K562 (cell line): Measurements from ENCODE around the gene LRRC10. TPM values are rescaled to one million over a fixed set of nuclear protein-coding genes. Genes with fewer than 3 reads are reported as not detected.

Experiments
- ATAC-seq: fragments of 200-7000 bp; cut with Tn5 transposase; 3 replicates; pipeline ENCODE4 v1.9.1; 2020; ENCODE audit warnings: moderate library complexity
- BruUV-seq: library from RNA; stranded (reverse); fragments of 400-500 nt; replicated peaks from 2 replicates; lab custom pipeline; 2021; lab: Mats Ljungman, UMichigan
- CTCF ChIA-PET: fragments of 300-600 bp; formaldehyde crosslinking; extraction: SDS; loops from one replicate; lab custom pipeline; 2021; ENCODE audit warnings: low intra/inter-chr PET ratio; lab: Yijun Ruan, JAX
- POLR2A ChIA-PET: fragments of 300-600, 350-650 bp; sonication (Branson Sonifier 250); formaldehyde crosslinking; extraction: SDS; loops from one replicate; lab custom pipeline; 2021; ENCODE audit warnings: antibody characterized with exemption, inconsistent platforms; lab: Yijun Ruan, JAX
- DNase-seq, 4 experiments: peaks; one replicate each; pipeline versions ENCODE4 v3.0.0 to v3.0.0-alpha.2; 2011 to 2018; ENCODE audit warnings: low spot score in 3 of 4, mixed read lengths in 3 of 4; ENCODE audit errors: extremely low read depth in 1 of 4
- FAIRE-seq: peaks from 2 replicates; lab custom pipeline; 2011; peaks lifted over from hg19 to GRCh38; lab: Jason Lieb, UNC
- H2AFZ ChIP-seq: 2 replicates; pipeline ENCODE4 v1.6.0; 2011; ENCODE audit warnings: low read depth, low read length, control low read depth, inconsistent platforms
- H3K27ac ChIP-seq: fragments of 200-600 bp; 3 replicates; pipeline ENCODE4 v1.8.0; 2011; ENCODE audit warnings: low read depth, mild to moderate bottlenecking, control low read depth, inconsistent platforms, low read length, moderate library complexity, mixed read lengths; ENCODE audit errors: extremely low read depth
- H3K27me3 ChIP-seq, 2 experiments: fragments of 300-600 bp in 1 of 2; 2 replicates in 1 of 2; 3 replicates in 1 of 2; pipeline versions ENCODE4 v1.6.0 to v1.8.0; 2011; ENCODE audit warnings: inconsistent platforms in 2 of 2, low read length in 2 of 2, mild to moderate bottlenecking in 1 of 2, mixed read lengths in 1 of 2, moderate library complexity in 1 of 2; ENCODE audit not compliant: control insufficient read depth in 2 of 2, insufficient read depth in 2 of 2
- H3K36me3 ChIP-seq: fragments of 300-600 bp; 3 replicates; pipeline ENCODE4 v1.8.0; 2011; ENCODE audit warnings: mild to moderate bottlenecking, low read length, inconsistent platforms; ENCODE audit not compliant: control insufficient read depth, insufficient read depth
- H3K4me1 ChIP-seq, 2 experiments: fragments of 200-600 bp in 1 of 2; replicated peaks in 1 of 2; 2 replicates in 1 of 2; 3 replicates in 1 of 2; pipeline versions ENCODE4 v1.5.1 to v1.8.0; 2011; ENCODE audit warnings: inconsistent platforms in 2 of 2, low read length in 2 of 2, mild to moderate bottlenecking in 1 of 2, mixed read lengths in 1 of 2, moderate library complexity in 1 of 2; ENCODE audit not compliant: control insufficient read depth in 2 of 2, insufficient read depth in 2 of 2
- H3K4me2 ChIP-seq: 2 replicates; pipeline ENCODE4 v1.6.1; 2011; ENCODE audit warnings: low read length, control low read depth, inconsistent platforms, mixed read lengths; ENCODE audit not compliant: insufficient read depth
- H3K4me3 ChIP-seq: fragments of 200-600 bp; sonication (generic), shearing (Covaris generic); 2 replicates; pipeline ENCODE4 v1.5.1; 2016; ENCODE audit warnings: control low read depth, inconsistent platforms
- H3K79me2 ChIP-seq: fragments of 200-600 bp; 3 replicates; pipeline ENCODE4 v1.8.0; 2011; ENCODE audit warnings: low read length, inconsistent platforms; ENCODE audit not compliant: control insufficient read depth, insufficient read depth
- H3K9ac ChIP-seq, 2 experiments: 2 replicates each; pipeline versions ENCODE4 v1.6.0 to v1.6.1; 2011; ENCODE audit warnings: low read depth in 2 of 2, low read length in 2 of 2, control low read depth in 1 of 2, inconsistent platforms in 1 of 2, mild to moderate bottlenecking in 1 of 2, mixed read lengths in 1 of 2; ENCODE audit not compliant: insufficient read depth in 1 of 2
- H3K9me1 ChIP-seq: one replicate; pipeline ENCODE4 v1.6.0; 2011; ENCODE audit warnings: inconsistent platforms, mild to moderate bottlenecking, low read length, moderate library complexity; ENCODE audit not compliant: control insufficient read depth, insufficient read depth
- H3K9me3 ChIP-seq: replicated peaks from 2 replicates; pipeline ENCODE4 v1.5.1; 2011; ENCODE audit warnings: low read depth, low read length, inconsistent platforms; ENCODE audit not compliant: control insufficient read depth, insufficient read depth
- H4K20me1 ChIP-seq: replicated peaks from 2 replicates; pipeline ENCODE4 v1.6.1; 2011; ENCODE audit warnings: low read length, inconsistent platforms, mixed read lengths; ENCODE audit not compliant: control insufficient read depth, insufficient read depth
- ARHGAP35 ChIP-seq: fragments of 450-650 bp; IDR thresholded peaks from 2 replicates; pipeline ENCODE4 v1.6.1; 2018; ENCODE audit not compliant: partially characterized antibody
- CBX2 ChIP-seq: fragments of 200-600 bp; sonication (generic); IDR thresholded peaks from one replicate; pipeline ENCODE4 v1.6.1; 2012; ENCODE audit warnings: mild to moderate bottlenecking, low read length, inconsistent platforms; ENCODE audit not compliant: insufficient read depth, poor library complexity, severe bottlenecking
- CBX5 ChIP-seq: IDR thresholded peaks from 2 replicates; pipeline ENCODE4 v1.6.1; 2014; ENCODE audit warnings: low read depth, borderline replicate concordance
- EZH2 ChIP-seq: IDR thresholded peaks from 2 replicates; pipeline ENCODE4 v1.6.1; 2012; ENCODE audit warnings: low read depth, mild to moderate bottlenecking, inconsistent platforms, low read length, borderline replicate concordance
- GATA2 ChIP-seq: sonication (generic); formaldehyde crosslinking; IDR thresholded peaks from 2 replicates; pipeline ENCODE4 v1.4.0; 2020; ENCODE audit warnings: mild to moderate bottlenecking, missing genetic modification reagents
- ILK ChIP-seq: fragments of 450-650 bp; IDR thresholded peaks from 2 replicates; pipeline ENCODE4 v1.6.1; 2016; ENCODE audit warnings: missing genetic modification characterization, low read depth, mild to moderate bottlenecking, missing compliant biosample characterization, moderate library complexity, borderline replicate concordance
- MEF2A ChIP-seq: IDR thresholded peaks from 2 replicates; pipeline ENCODE4 v1.6.1; 2011; ENCODE audit warnings: low read depth, mild to moderate bottlenecking, low read length, moderate library complexity; ENCODE audit not compliant: control insufficient read depth
- NCOA6 ChIP-seq: fragments of 450-650 bp; IDR thresholded peaks from 2 replicates; pipeline ENCODE4 v1.6.1; 2017; ENCODE audit warnings: mild to moderate bottlenecking
- SMARCE1 ChIP-seq: fragments of 450-650 bp; IDR thresholded peaks from 2 replicates; pipeline ENCODE4 v1.7.1; 2016; ENCODE audit warnings: mild to moderate bottlenecking
- SNRNP70 ChIP-seq: fragments of 200-400 bp; formaldehyde crosslinking; optimal IDR thresholded peaks from 2 replicates; pipeline ENCODE3; 2017; ENCODE audit warnings: low read depth, low read length
- TAL1 ChIP-seq: fragments of 450-650 bp; IDR thresholded peaks from 2 replicates; pipeline ENCODE4 v1.6.1; 2016; ENCODE audit warnings: mild to moderate bottlenecking
- TCF15 ChIP-seq: fragments of 250-450 bp; sonication (Bioruptor Pico); IDR thresholded peaks from 2 replicates; pipeline ENCODE4 v1.8.0; 2022; ENCODE audit warnings: moderate library complexity, mild to moderate bottlenecking, inconsistent platforms
- TFAM ChIP-seq: fragments of 250-450 bp; sonication (Bioruptor Pico); conservative IDR thresholded peaks from 2 replicates; pipeline ENCODE4 v1.5.0; 2021; ENCODE audit warnings: mild to moderate bottlenecking, moderate library complexity
- TFE3 ChIP-seq: fragments of 450-650 bp; formaldehyde crosslinking; IDR thresholded peaks from 2 replicates; pipeline ENCODE4 v1.4.0; 2020; ENCODE audit warnings: mild to moderate bottlenecking, mixed read lengths
- YBX1 ChIP-seq: fragments of 450-650 bp; IDR thresholded peaks from 2 replicates; pipeline ENCODE4 v1.7.1; 2016; ENCODE audit warnings: mild to moderate bottlenecking
- ZFPM2 ChIP-seq: fragments of 250-450 bp; sonication (Bioruptor Pico); IDR thresholded peaks from 2 replicates; pipeline ENCODE4 v1.5.1; 2022; ENCODE audit warnings: mild to moderate bottlenecking
- ZNF197 ChIP-seq: fragments of 200-800 bp; sonication (Bioruptor generic); IDR thresholded peaks from 2 replicates; pipeline ENCODE4 v1.6.1; 2016; ENCODE audit warnings: low read depth, missing genetic modification characterization, missing compliant biosample characterization
- ZNF436 ChIP-seq: fragments of 250-450, 450-650 bp; sonication (Bioruptor Pico); formaldehyde crosslinking; IDR thresholded peaks from 2 replicates; pipeline ENCODE4 v1.7.0; 2020; ENCODE audit warnings: mild to moderate bottlenecking
- ZSCAN32 ChIP-seq: fragments of 450-650 bp; formaldehyde crosslinking; IDR thresholded peaks from 2 replicates; pipeline ENCODE4 v1.4.0; 2020; ENCODE audit warnings: mild to moderate bottlenecking, moderate library complexity
- WGBS: fragments of 100-300 bp; shearing (Covaris generic); methylation state at CpG from one replicate; pipeline ENCODE4 v1.1.6; 2016; ENCODE audit warnings: low coverage, mixed read lengths; ENCODE audit not compliant: insufficient coverage; ENCODE audit errors: missing lambda C conversion rate; 5-methylcytosine and 5-hydroxymethylcytosine counted together
- in situ Hi-C: fragments of 300-500 bp; cut with MboI; formaldehyde crosslinking; loops from 4 replicates; pipeline ENCODE4 v1.15.0; 2018; ENCODE audit warnings: inconsistent platforms, mixed read lengths
- intact Hi-C: fragments of 100-400 bp; cut with micrococcal nuclease; formaldehyde crosslinking; loops from 2 replicates; pipeline ENCODE4 v1.14.2; 2022
- polyA plus RNA-seq, 8 experiments: library from polyadenylated mRNA; depleted of rRNA in 4 of 8; stranded (reverse) in 5 of 8; unstranded in 3 of 8; fragments of >200 nt; fragmentation: Nextera tagmentation in 2 of 8; fragmentation: Illumina TruSeq in 1 of 8; extraction: Ambion mirVana in 2 of 8; extraction: Trizol in 1 of 8; gene quantifications; 2 replicates each; pipeline versions ENCODE4 v1.2.1 to v1.2.3, GENCODE V29; 2011 to 2014; ENCODE audit warnings: inconsistent platforms in 1 of 8, missing spikeins in 1 of 8
- total RNA-seq, 7 experiments: library from RNA; depleted of rRNA in 6 of 7; stranded (reverse); fragments of >200 nt in 6 of 7; fragmentation: Illumina TruSeq in 2 of 7; extraction: Trizol in 2 of 7; gene quantifications; 2 replicates each; pipeline versions ENCODE4 v1.2.1 to v1.2.3, GENCODE V29; 2011 to 2021; ENCODE audit warnings: low replicate concordance in 1 of 7

Gene LRRC10
- total and polyA plus RNA-seq, 9 of the 15 experiments (the other 6 are each of a cell fraction or from before 2014, with no cell fraction given): 0.09 TPM; not detected in 8

- in situ Hi-C loops: loop anchor here (10.0 kb wide), 1 partner anchor 221 kb away; the partner anchor contains the start of gene YEATS4
- intact Hi-C loops: no loop called here
- 95% methylated on average over 3 of the region's 3 CpGs for WGBS
These were observed 35.4 kb downstream of the LRRC10 start for GRCh38 chr12:69575346-69575745.

More at GRCh38 chr12:69575346-69575745, 35.4 kb downstream of the LRRC10 start:
- H3K9me1 ChIP-seq: no peaks in the 10 kb centered on the region
- ATAC-seq (no peak), DNase-seq (no peak), FAIRE-seq (no peak)
- H3K4me2 ChIP-seq: no peak overlapping the region
- H3K9me3 ChIP-seq: no peaks in the 10 kb centered on the region
- H3K27ac ChIP-seq: no peak overlapping the region
- ChIA-PET CTCF (no interaction called here), POLR2A (interaction anchor here (0.7 kb wide), 1 partner anchor 251 kb away, joined by 3 read pairs; no protein-coding TSS in a partner anchor)
- no TSS peak for BruUV-seq
- no peaks in the 10 kb centered on the region for H3K4me1 ChIP-seq
- no peak overlapping the region for H3K4me3 ChIP-seq
- H4K20me1 ChIP-seq: no peaks in the 10 kb centered on the region
- H3K9ac ChIP-seq: no peak overlapping the region
- H2AFZ ChIP-seq: no peak overlapping the region
- TF ChIP-seq MEF2A (no peak), CBX5 (no peak), SMARCE1 (no peak), TAL1 (no peak), CBX2 (no peak), ILK (tag) (no peak), ZNF197 (CRISPR knock-in tag) (no peak), ZSCAN32 (CRISPR knock-in tag) (no peak), YBX1 (no peak), ARHGAP35 (no peak), ZNF436 (CRISPR knock-in tag) (no peak), TFE3 (CRISPR knock-in tag) (no peak), TCF15 (no peak), GATA2 (CRISPR knock-in tag) (no peak), NCOA6 (no peak), TFAM (CRISPR knock-in tag) (no peak), SNRNP70 (no peak), ZFPM2 (CRISPR knock-in tag) (no peak), EZH2 (no peak)
- H3K27me3 ChIP-seq: no peaks in the 10 kb centered on the region
- no peaks in the 10 kb centered on the region for H3K79me2 ChIP-seq
- peaks cover 33% of the 10 kb centered on the region for H3K36me3 ChIP-seq
